GM12873 (cell line): ENCODE results near the gene EHMT2.

Experiments used
- CTCF ChIP-seq: IDR thresholded peaks from 2 replicates; pipeline ENCODE4 v1.5.1; 2012; ENCODE audit warnings: low read depth, mild to moderate bottlenecking, moderate library complexity, low read length, control low read depth; ENCODE audit not compliant: insufficient read depth; ENCODE audit errors: missing control alignments

The EHMT2 gene

GRCh38 chr6:31911826-31912585 is 14.5 kb upstream of the EHMT2 start:
- no peak for TF ChIP-seq CTCF

- TF ChIP-seq CTCF = no peak
These were observed 11.3 kb upstream of the EHMT2 start for GRCh38 chr6:31908791-31909190.

GRCh38 chr6:31907158-31907813 is 9.8 kb upstream of the EHMT2 start:
- TF ChIP-seq CTCF = no peak

- no peak for TF ChIP-seq CTCF
These were observed 8.6 kb upstream of the EHMT2 start for GRCh38 chr6:31906122-31906521.

GRCh38 chr6:31905041-31905440 is 7.5 kb upstream of the EHMT2 start:
- no peak for TF ChIP-seq CTCF

GRCh38 chr6:31903957-31904356 is 6.5 kb upstream of the EHMT2 start:
- TF ChIP-seq CTCF = no peak

GRCh38 chr6:31901953-31902643 is 4.6 kb upstream of the EHMT2 start, which contains the start of gene ZBTB12:
Gene ZBTB12 (minus strand): TSS chr6:31902086. CDS start chr6:31901305, 781 bp downstream.
- no peak for TF ChIP-seq CTCF
